Measurements from ENCODE around the gene EXOC6.

EXOC6 gene

GRCh38 chr10:92867235-92867634 is 18.9 kb downstream of the EXOC6 start:
- no peak for DNase-seq (ENCODE audit: low read depth)
- no peak overlapping the region for H3K4me3 ChIP-seq (ENCODE audit: low read depth, low read length)
- no peak for TF ChIP-seq CTCF (IDR thresholded peaks at IDR 0.05; ENCODE audit: low read depth, low read length, missing control alignments)
- in situ Hi-C loops (cut with HindIII; ENCODE audit: low sequenced_read_pairs), result no loop called here

GRCh38 chr10:92868036-92868435 is 19.7 kb downstream of the EXOC6 start:
- H3K4me3 ChIP-seq (ENCODE audit: low read depth, low read length), result no peak overlapping the region
- DNase-seq (ENCODE audit: low read depth), result no peak
- TF ChIP-seq CTCF (IDR thresholded peaks at IDR 0.05; ENCODE audit: low read depth, low read length, missing control alignments), result no peak
- in situ Hi-C loops (cut with HindIII; ENCODE audit: low sequenced_read_pairs), result no loop called here

DNA sequence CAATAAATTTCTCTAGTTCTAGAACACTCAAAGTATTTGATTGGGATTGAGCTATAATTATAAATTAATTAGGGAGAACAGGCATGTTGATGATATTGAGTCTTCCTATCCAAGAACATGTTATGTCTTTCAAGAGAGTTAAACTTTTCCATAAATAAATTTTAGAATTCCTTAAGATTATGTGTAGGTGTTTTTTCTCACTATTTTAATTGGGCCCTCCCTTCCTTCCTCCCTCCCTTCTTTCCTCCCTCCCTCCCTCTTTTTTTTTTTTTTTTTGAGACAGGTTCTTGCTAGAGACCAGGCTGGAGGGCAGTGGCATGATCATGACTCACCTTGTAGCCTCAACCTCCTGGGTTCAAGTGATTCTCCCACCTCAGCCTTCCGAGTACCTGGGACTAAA is 20.2 kb downstream of the EXOC6 start:
- no peak overlapping the region for H3K4me3 ChIP-seq (ENCODE audit: low read depth, low read length)
- in situ Hi-C loops (cut with HindIII; ENCODE audit: low sequenced_read_pairs), result no loop called here
- DNase-seq (ENCODE audit: low read depth), result no peak
- no peak for TF ChIP-seq CTCF (IDR thresholded peaks at IDR 0.05; ENCODE audit: low read depth, low read length, missing control alignments)

- no peak for DNase-seq (ENCODE audit: low read depth)
- TF ChIP-seq CTCF (IDR thresholded peaks at IDR 0.05; ENCODE audit: low read depth, low read length, missing control alignments), result no peak
- no peak overlapping the region for H3K4me3 ChIP-seq (ENCODE audit: low read depth, low read length)
- in situ Hi-C loops (cut with HindIII; ENCODE audit: low sequenced_read_pairs), result no loop called here
These were observed 24.7 kb downstream of the EXOC6 start for GRCh38 chr10:92873029-92873428.

DNA sequence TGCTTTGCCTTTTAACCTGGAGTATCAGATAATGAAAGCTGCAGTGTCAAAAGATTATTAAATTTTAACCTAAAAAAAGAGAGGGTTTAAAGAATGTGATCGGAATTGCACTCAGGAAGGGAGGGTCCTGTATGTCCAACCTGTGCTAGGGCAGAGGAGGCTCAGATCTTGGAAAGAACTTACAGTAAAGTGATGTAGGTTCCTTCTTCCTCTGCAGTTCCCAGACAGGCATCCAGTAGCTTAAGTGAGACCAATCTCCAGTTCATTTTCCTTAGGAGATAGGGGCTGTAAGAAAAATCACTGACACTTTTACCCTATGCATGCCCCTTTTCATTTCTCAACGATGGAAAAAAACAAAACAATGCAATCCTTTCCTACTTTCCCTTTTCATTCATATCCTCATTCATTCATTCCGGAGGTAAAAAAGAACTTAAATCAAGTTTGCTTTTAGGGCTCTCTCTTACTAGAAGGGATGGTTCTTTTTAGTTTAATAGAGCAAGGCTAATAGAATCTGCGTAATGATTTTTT is 28.3 kb downstream of the EXOC6 start:
- in situ Hi-C loops (cut with HindIII; ENCODE audit: low sequenced_read_pairs), result loop anchor here (25.0 kb wide), 1 partner anchor 636 kb away; no protein-coding TSS in a partner anchor
- no peak overlapping the region for H3K4me3 ChIP-seq (ENCODE audit: low read depth, low read length)
- no peak for DNase-seq (ENCODE audit: low read depth)
- TF ChIP-seq CTCF (IDR thresholded peaks at IDR 0.05; ENCODE audit: low read depth, low read length, missing control alignments), result no peak

- in situ Hi-C loops (cut with HindIII; ENCODE audit: low sequenced_read_pairs), result loop anchor here (25.0 kb wide), 1 partner anchor 632 kb away; no protein-coding TSS in a partner anchor
- no peak overlapping the region for H3K4me3 ChIP-seq (ENCODE audit: low read depth, low read length)
- TF ChIP-seq CTCF (IDR thresholded peaks at IDR 0.05; ENCODE audit: low read depth, low read length, missing control alignments), result peak; percentile 49
- DNase-seq (ENCODE audit: low read depth), result peak; percentile 37
These were observed 32.0 kb downstream of the EXOC6 start for GRCh38 chr10:92880233-92880861.
